Fibroblast of villous mesenchyme (primary cell): ENCODE results near the gene INVS. TPM values are rescaled to one million over a fixed set of nuclear protein-coding genes. Genes with fewer than 3 reads are reported as not detected.

Experiments
- DNase-seq: peaks from one replicate; pipeline ENCODE4 v3.0.0-alpha.2; 2010; ENCODE audit warnings: low read depth
- H3K4me3 ChIP-seq: 2 replicates; pipeline ENCODE4 v1.5.1; 2011; ENCODE audit warnings: low read depth, mild to moderate bottlenecking, low read length
- CTCF ChIP-seq: IDR thresholded peaks from 2 replicates; pipeline ENCODE4 v1.5.1; 2012; ENCODE audit warnings: low read depth, mild to moderate bottlenecking, low read length; ENCODE audit not compliant: insufficient read depth
- total RNA-seq: library from RNA; depleted of rRNA; stranded (reverse); fragments of >200 nt; gene quantifications from 2 replicates; pipeline ENCODE4 v1.2.3, GENCODE V29; 2012

The INVS gene
- total RNA-seq, 1 donor: 37.1 TPM

- DNase-seq: no peak
Measured at GRCh38 chr9:100213730-100214477, 114.9 kb downstream of the INVS start.

GRCh38 chr9:100216178-100216787 lies 117.2 kb downstream of the INVS start:
- peak; percentile 62 for DNase-seq
- H3K4me3 ChIP-seq: no peak overlapping the region
- TF ChIP-seq CTCF: peak; percentile 70

More at GRCh38 chr9:100213730-100214477, 114.9 kb downstream of the INVS start:
- no peak overlapping the region for H3K4me3 ChIP-seq
- TF ChIP-seq CTCF: no peak

- no peak for TF ChIP-seq CTCF
- DNase-seq: no peak
- H3K4me3 ChIP-seq: no peak overlapping the region
Measured at GRCh38 chr9:100217536-100217935, 118.5 kb downstream of the INVS start.

- no peak for TF ChIP-seq CTCF
- no peak for DNase-seq
- no peak overlapping the region for H3K4me3 ChIP-seq
Measured at GRCh38 chr9:100219347-100219746, 120.3 kb downstream of the INVS start.

GRCh38 chr9:100220936-100221335 lies 121.9 kb downstream of the INVS start:
- TF ChIP-seq CTCF: no peak
- no peak for DNase-seq
- H3K4me3 ChIP-seq: no peak overlapping the region

GRCh38 chr9:100221538-100221937 lies 122.5 kb downstream of the INVS start:
- TF ChIP-seq CTCF: no peak
- no peak overlapping the region for H3K4me3 ChIP-seq
- DNase-seq: no peak

GRCh38 chr9:100222674-100223073 lies 123.6 kb downstream of the INVS start:
- peak; percentile 48 for TF ChIP-seq CTCF
- DNase-seq: peak; percentile 48
- no peak overlapping the region for H3K4me3 ChIP-seq
